Measurements from ENCODE around the gene GNAL. TPM values are rescaled to one million over a fixed set of nuclear protein-coding genes. Genes with fewer than 3 reads are reported as not detected.

GNAL gene
- total RNA-seq, 1 donor from 2014 or later: 26.8 TPM

- no peak overlapping the region for H3K9ac ChIP-seq
- no peaks in the 10 kb centered on the region for H3K27me3 ChIP-seq
- H3K4me3 ChIP-seq: no peak overlapping the region
- peaks cover 7% of the 10 kb centered on the region for H3K4me1 Mint-ChIP-seq
- H3K36me3 ChIP-seq: no peaks in the 10 kb centered on the region
- H3K79me2 ChIP-seq (ENCODE audit: low read depth): no peaks in the 10 kb centered on the region
- no peak overlapping the region for H3K27ac ChIP-seq
- no peak overlapping the region for H3K27ac Mint-ChIP-seq
- H3K4me3 Mint-ChIP-seq: no peak overlapping the region
- no peak overlapping the region for H2AFZ ChIP-seq (replicated peaks)
- H3K9me3 Mint-ChIP-seq: no peaks in the 10 kb centered on the region
- TF ChIP-seq EZH2phosphoT487 (IDR thresholded peaks at IDR 0.05): no peak
- H3F3A ChIP-seq (ENCODE audit: low read depth): no peaks in the 10 kb centered on the region
- no peak overlapping the region for H3K4me2 ChIP-seq
- peaks cover 5% of the 10 kb centered on the region for H3K36me3 Mint-ChIP-seq
- DNase-seq (ENCODE audit: low spot score): no peak
- no peaks in the 10 kb centered on the region for H4K20me1 ChIP-seq (ENCODE audit: low read depth)
- H3K4me1 ChIP-seq: no peaks in the 10 kb centered on the region
- H3K9me3 ChIP-seq (ENCODE audit: low read depth): no peaks in the 10 kb centered on the region
- peaks cover under 1% of the 10 kb centered on the region for H3K27me3 Mint-ChIP-seq (ENCODE audit: insufficient read depth, low read depth)
Measured at GRCh38 chr18:11866764-11867163, 177.7 kb downstream of the GNAL start.

- peaks cover 5% of the 10 kb centered on the region for H3K36me3 Mint-ChIP-seq
- no peaks in the 10 kb centered on the region for H4K20me1 ChIP-seq (ENCODE audit: low read depth)
- TF ChIP-seq, protein P1, sequence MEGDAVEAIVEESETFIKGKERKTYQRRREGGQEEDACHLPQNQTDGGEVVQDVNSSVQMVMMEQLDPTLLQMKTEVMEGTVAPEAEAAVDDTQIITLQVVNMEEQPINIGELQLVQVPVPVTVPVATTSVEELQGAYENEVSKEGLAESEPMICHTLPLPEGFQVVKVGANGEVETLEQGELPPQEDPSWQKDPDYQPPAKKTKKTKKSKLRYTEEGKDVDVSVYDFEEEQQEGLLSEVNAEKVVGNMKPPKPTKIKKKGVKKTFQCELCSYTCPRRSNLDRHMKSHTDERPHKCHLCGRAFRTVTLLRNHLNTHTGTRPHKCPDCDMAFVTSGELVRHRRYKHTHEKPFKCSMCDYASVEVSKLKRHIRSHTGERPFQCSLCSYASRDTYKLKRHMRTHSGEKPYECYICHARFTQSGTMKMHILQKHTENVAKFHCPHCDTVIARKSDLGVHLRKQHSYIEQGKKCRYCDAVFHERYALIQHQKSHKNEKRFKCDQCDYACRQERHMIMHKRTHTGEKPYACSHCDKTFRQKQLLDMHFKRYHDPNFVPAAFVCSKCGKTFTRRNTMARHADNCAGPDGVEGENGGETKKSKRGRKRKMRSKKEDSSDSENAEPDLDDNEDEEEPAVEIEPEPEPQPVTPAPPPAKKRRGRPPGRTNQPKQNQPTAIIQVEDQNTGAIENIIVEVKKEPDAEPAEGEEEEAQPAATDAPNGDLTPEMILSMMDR (IDR thresholded peaks at IDR 0.05): no peak
- TF ChIP-seq EZH2 (IDR thresholded peaks at IDR 0.05): no peak
- no peak for TF ChIP-seq EZH2phosphoT487 (IDR thresholded peaks at IDR 0.05)
- DNase-seq (ENCODE audit: low spot score): no peak
- no peaks in the 10 kb centered on the region for H3K27me3 ChIP-seq
- H3K4me2 ChIP-seq: no peak overlapping the region
- H3K36me3 ChIP-seq: no peaks in the 10 kb centered on the region
- peaks cover 3% of the 10 kb centered on the region for H3K27me3 Mint-ChIP-seq (ENCODE audit: insufficient read depth, low read depth)
- H3K4me1 Mint-ChIP-seq: peaks cover 7% of the 10 kb centered on the region
- no peak overlapping the region for H3K9ac ChIP-seq
- no peaks in the 10 kb centered on the region for H3K9me3 Mint-ChIP-seq
- H3K4me1 ChIP-seq: no peaks in the 10 kb centered on the region
- H2AFZ ChIP-seq (replicated peaks): no peak overlapping the region
- no peak overlapping the region for H3K4me3 Mint-ChIP-seq
- no peak overlapping the region for H3K4me3 ChIP-seq
- H3K27ac Mint-ChIP-seq: no peak overlapping the region
- H3K27ac ChIP-seq: no peak overlapping the region
- no peaks in the 10 kb centered on the region for H3K79me2 ChIP-seq (ENCODE audit: low read depth)
- no peaks in the 10 kb centered on the region for H3F3A ChIP-seq (ENCODE audit: low read depth)
- H3K9me3 ChIP-seq (ENCODE audit: low read depth): no peaks in the 10 kb centered on the region
Measured at GRCh38 chr18:11868230-11868629, 179.2 kb downstream of the GNAL start.

DNA sequence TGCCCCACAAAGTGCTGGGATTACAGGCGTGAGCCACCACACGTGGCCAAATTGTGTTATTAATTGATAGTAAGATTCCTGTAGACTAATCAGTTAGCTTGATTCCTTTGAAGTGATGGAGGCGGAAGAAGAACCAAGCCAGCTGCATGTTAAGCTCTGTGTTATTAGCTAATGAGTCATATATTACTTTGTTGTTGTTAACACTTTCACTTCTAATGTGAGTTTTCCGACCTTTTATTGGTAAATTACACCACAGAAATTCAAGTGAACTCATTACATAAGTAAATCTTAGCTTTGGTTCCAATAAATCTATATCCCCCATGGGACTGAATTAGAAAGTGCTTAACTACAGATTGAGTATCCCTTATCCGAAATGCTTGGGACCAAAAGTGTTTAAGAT is 182.4 kb downstream of the GNAL start:
- no peak overlapping the region for H3K9ac ChIP-seq
- peaks cover 12% of the 10 kb centered on the region for H3K36me3 Mint-ChIP-seq
- H3K27ac Mint-ChIP-seq: peak overlapping the region; percentile 89
- no peaks in the 10 kb centered on the region for H3K27me3 ChIP-seq
- H3K4me3 ChIP-seq: no peak overlapping the region
- no peak overlapping the region for H3K4me3 Mint-ChIP-seq
- TF ChIP-seq EZH2phosphoT487 (IDR thresholded peaks at IDR 0.05) (no peak), EZH2 (IDR thresholded peaks at IDR 0.05) (no peak)
- TF ChIP-seq, protein P1 (IDR thresholded peaks at IDR 0.05): no peak
- H3K27ac ChIP-seq: no peak overlapping the region
- H3K79me2 ChIP-seq (ENCODE audit: low read depth): no peaks in the 10 kb centered on the region
- H3K36me3 ChIP-seq: no peaks in the 10 kb centered on the region
- no peak for DNase-seq (ENCODE audit: low spot score)
- H3K4me1 Mint-ChIP-seq: peaks cover 4% of the 10 kb centered on the region
- H3K9me3 ChIP-seq (ENCODE audit: low read depth): no peaks in the 10 kb centered on the region
- H3K4me1 ChIP-seq: no peaks in the 10 kb centered on the region
- H3F3A ChIP-seq (ENCODE audit: low read depth): no peaks in the 10 kb centered on the region
- peaks cover 3% of the 10 kb centered on the region for H3K27me3 Mint-ChIP-seq (ENCODE audit: insufficient read depth, low read depth)
- H3K4me2 ChIP-seq: no peak overlapping the region
- no peaks in the 10 kb centered on the region for H4K20me1 ChIP-seq (ENCODE audit: low read depth)
- no peak overlapping the region for H2AFZ ChIP-seq (replicated peaks)
- H3K9me3 Mint-ChIP-seq: no peaks in the 10 kb centered on the region

DNA sequence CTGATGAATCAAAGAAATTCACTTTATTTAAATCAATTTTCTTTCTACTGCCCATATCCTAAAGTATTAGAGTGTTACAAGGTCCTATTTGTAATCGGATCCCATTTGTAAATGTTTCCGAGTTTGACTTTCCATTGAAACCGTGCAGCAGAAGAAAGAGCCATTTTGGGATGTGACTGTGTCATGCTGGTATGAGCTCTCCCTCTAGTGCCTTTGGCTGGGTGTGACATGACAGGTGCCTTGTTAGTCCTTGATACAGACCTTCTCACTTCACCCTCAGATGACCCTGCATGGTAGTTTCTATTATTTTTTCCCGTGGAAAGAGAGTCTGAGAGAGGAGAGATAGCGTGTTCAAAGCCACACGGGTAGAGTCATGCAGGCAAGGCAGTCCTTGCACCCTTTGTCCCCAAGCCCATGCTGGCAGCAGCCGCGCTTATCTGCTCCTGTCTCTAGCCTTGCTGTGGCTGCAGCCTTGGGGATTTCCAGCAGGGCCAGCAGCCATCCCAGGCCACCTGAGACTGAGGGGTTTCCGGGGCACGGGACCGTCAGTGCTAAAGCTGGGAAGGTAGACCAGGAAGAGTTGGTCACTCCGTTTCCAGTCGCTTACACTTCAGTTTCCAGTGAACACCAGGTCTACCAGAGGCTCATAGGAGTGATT is 183.5 kb downstream of the GNAL start:
- H3K27ac ChIP-seq: no peak overlapping the region
- H3K4me2 ChIP-seq: no peak overlapping the region
- no peaks in the 10 kb centered on the region for H3K79me2 ChIP-seq (ENCODE audit: low read depth)
- no peak overlapping the region for H3K27ac Mint-ChIP-seq
- H3K27me3 Mint-ChIP-seq (ENCODE audit: insufficient read depth, low read depth): peaks cover 3% of the 10 kb centered on the region
- no peaks in the 10 kb centered on the region for H4K20me1 ChIP-seq (ENCODE audit: low read depth)
- H2AFZ ChIP-seq (replicated peaks): no peak overlapping the region
- no peak overlapping the region for H3K4me3 Mint-ChIP-seq
- no peak overlapping the region for H3K4me3 ChIP-seq
- no peaks in the 10 kb centered on the region for H3K27me3 ChIP-seq
- H3K4me1 ChIP-seq: no peaks in the 10 kb centered on the region
- H3K36me3 Mint-ChIP-seq: peaks cover 17% of the 10 kb centered on the region
- peak; percentile 52 for DNase-seq (ENCODE audit: low spot score)
- no peaks in the 10 kb centered on the region for H3K9me3 ChIP-seq (ENCODE audit: low read depth)
- no peak overlapping the region for H3K9ac ChIP-seq
- no peaks in the 10 kb centered on the region for H3K9me3 Mint-ChIP-seq
- TF ChIP-seq, protein P1 (IDR thresholded peaks at IDR 0.05): peak; percentile 50
- TF ChIP-seq EZH2phosphoT487 (IDR thresholded peaks at IDR 0.05): no peak
- no peaks in the 10 kb centered on the region for H3K36me3 ChIP-seq
- H3K4me1 Mint-ChIP-seq: no peaks in the 10 kb centered on the region
- no peaks in the 10 kb centered on the region for H3F3A ChIP-seq (ENCODE audit: low read depth)

All from neural progenitor cell (in vitro differentiated cells).